MM.1S (cell line): ENCODE data around the gene SEMA6A.

Experiments
- DNase-seq: peaks from one replicate; pipeline ENCODE4 v3.0.0-alpha.2; 2015
- H2AFZ ChIP-seq: fragments of 300-600 bp; sonication (generic); 2 replicates; pipeline ENCODE4 v1.6.0; 2016; ENCODE audit warnings: antibody characterized with exemption, low read length
- H3F3A ChIP-seq: fragments of 300-600 bp; sonication (generic); 2 replicates; pipeline ENCODE4 v1.6.1; 2016; ENCODE audit warnings: mild to moderate bottlenecking, antibody characterized with exemption, low read length, moderate library complexity, mixed read lengths; ENCODE audit not compliant: insufficient read depth
- H3K27ac ChIP-seq: fragments of 300-600 bp; sonication (generic); 2 replicates; pipeline ENCODE4 v1.5.1; 2016; ENCODE audit warnings: mild to moderate bottlenecking, low read length
- H3K27me3 ChIP-seq: fragments of 300-600 bp; sonication (generic); replicated peaks from 2 replicates; pipeline ENCODE4 v1.6.0; 2016; ENCODE audit warnings: low read length; ENCODE audit not compliant: insufficient read depth
- H3K36me3 ChIP-seq: fragments of 300-600 bp; sonication (generic); replicated peaks from 2 replicates; pipeline ENCODE4 v1.6.1; 2016; ENCODE audit warnings: mild to moderate bottlenecking, low read length, mixed read lengths; ENCODE audit not compliant: insufficient read depth
- H3K4me1 ChIP-seq: fragments of 300-600 bp; sonication (generic); 2 replicates; pipeline ENCODE4 v1.6.1; 2016; ENCODE audit warnings: low read length, mixed read lengths
- H3K4me2 ChIP-seq: fragments of 300-600 bp; sonication (generic); 2 replicates; pipeline ENCODE4 v1.6.0; 2016; ENCODE audit warnings: low read depth, low read length
- H3K4me3 ChIP-seq: fragments of 300-600 bp; sonication (generic); 2 replicates; pipeline ENCODE4 v1.5.1; 2016; ENCODE audit warnings: low read length, mixed read lengths
- H3K79me2 ChIP-seq: fragments of 300-600 bp; sonication (generic); 2 replicates; pipeline ENCODE4 v1.6.1; 2016; ENCODE audit warnings: mixed run types, low read length, mixed read lengths
- H3K9ac ChIP-seq: fragments of 300-600 bp; sonication (generic); 2 replicates; pipeline ENCODE4 v1.6.1; 2016; ENCODE audit warnings: low read length, mixed read lengths
- H3K9me2 ChIP-seq: fragments of 300-600 bp; sonication (generic); replicated peaks from 2 replicates; pipeline ENCODE4 v1.6.1; 2016; ENCODE audit warnings: mild to moderate bottlenecking, low read length, mixed read lengths; ENCODE audit not compliant: insufficient read depth
- H3K9me3 ChIP-seq: fragments of 300-600 bp; sonication (generic); replicated peaks from 2 replicates; pipeline ENCODE4 v1.6.1; 2016; ENCODE audit warnings: mild to moderate bottlenecking, low read length, mixed read lengths; ENCODE audit not compliant: insufficient read depth
- H4K20me1 ChIP-seq: fragments of 300-600 bp; sonication (generic); 2 replicates; pipeline ENCODE4 v1.6.1; 2016; ENCODE audit warnings: mild to moderate bottlenecking, low read length, moderate library complexity, mixed read lengths; ENCODE audit not compliant: insufficient read depth
- EZH2 ChIP-seq: fragments of 300-600 bp; sonication (generic); optimal IDR thresholded peaks from 2 replicates; pipeline ENCODE3; 2017; ENCODE audit warnings: low read depth, mild to moderate bottlenecking, antibody characterized with exemption, low read length, mixed read lengths
- EZH2phosphoT487 ChIP-seq: fragments of 300-600 bp; sonication (generic); IDR thresholded peaks from 2 replicates; pipeline ENCODE4 v1.6.1; 2018; ENCODE audit warnings: antibody characterized with exemption, low read length
- TF ChIP-seq, protein P1 (sequence below): fragments of 300-600 bp; sonication (generic); IDR thresholded peaks from 2 replicates; pipeline ENCODE4 v1.5.1; 2016; ENCODE audit warnings: antibody characterized with exemption, low read length, mixed read lengths

SEMA6A gene

DNA sequence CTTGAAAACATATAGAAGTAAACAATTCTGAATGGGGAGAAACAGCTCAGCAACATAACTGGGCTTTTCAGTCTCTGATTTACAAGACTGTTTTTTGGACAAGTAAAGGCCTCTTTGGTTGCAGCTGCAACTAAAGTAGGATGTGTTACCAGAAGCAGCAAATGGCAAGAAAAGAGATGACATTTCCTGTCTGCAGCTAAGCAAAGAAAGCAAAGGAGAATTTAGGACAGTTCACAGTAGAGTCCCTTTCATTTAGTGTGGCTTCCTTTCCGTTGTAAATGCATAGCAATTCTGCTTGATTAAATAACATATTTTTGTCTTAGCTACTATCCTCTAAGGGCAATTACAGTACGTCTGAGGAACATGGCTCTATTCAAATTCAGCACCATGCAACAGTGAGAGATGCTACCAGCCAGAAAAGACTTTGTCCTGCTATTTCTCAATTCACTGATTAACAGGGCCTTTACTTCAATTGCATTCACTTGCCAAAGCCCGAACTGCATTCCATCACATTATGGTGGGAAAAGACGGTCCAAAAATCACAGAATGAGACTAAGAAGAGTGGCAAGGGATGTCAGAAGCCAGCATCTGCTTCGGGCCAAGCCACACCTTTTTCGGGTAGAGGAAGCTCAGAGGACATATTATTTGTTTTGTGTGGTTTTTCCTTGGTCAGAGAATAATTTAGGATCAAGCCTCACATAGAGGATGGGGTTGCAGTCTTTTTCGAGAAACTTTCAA, 107.7 kb downstream of the SEMA6A start:
- Histone ChIP-seq H3K27ac (no peak overlapping the region), H3K27me3 (no peaks in the 10 kb centered on the region)

DNA sequence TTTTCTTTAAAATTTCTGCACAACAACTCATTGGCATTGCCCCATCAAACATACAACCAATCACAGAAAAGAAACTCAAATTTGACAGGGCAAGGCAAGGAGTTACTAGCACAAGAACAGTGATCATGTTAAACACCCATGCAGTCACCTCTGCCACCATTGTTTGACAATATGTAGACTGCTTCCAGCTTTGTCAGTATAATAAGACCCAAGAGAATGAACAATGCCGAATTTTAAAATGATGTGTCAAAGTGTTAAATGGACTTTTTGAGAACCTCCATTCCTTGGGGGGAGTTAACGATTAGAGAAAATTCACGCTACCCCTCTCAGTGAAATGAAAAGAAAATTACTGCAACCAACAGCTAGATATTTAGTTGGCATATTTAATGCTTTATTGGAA, 109.2 kb downstream of the SEMA6A start:
- no peak overlapping the region for H3K9ac ChIP-seq
- H3K9me3 ChIP-seq = no peaks in the 10 kb centered on the region
- no peak overlapping the region for H3K4me2 ChIP-seq
- H3K79me2 ChIP-seq = no peaks in the 10 kb centered on the region
- H3K9me2 ChIP-seq = no peaks in the 10 kb centered on the region
- H2AFZ ChIP-seq = no peak overlapping the region
- no peaks in the 10 kb centered on the region for H3K36me3 ChIP-seq
- H3K4me3 ChIP-seq = no peak overlapping the region
- TF ChIP-seq, protein P1, sequence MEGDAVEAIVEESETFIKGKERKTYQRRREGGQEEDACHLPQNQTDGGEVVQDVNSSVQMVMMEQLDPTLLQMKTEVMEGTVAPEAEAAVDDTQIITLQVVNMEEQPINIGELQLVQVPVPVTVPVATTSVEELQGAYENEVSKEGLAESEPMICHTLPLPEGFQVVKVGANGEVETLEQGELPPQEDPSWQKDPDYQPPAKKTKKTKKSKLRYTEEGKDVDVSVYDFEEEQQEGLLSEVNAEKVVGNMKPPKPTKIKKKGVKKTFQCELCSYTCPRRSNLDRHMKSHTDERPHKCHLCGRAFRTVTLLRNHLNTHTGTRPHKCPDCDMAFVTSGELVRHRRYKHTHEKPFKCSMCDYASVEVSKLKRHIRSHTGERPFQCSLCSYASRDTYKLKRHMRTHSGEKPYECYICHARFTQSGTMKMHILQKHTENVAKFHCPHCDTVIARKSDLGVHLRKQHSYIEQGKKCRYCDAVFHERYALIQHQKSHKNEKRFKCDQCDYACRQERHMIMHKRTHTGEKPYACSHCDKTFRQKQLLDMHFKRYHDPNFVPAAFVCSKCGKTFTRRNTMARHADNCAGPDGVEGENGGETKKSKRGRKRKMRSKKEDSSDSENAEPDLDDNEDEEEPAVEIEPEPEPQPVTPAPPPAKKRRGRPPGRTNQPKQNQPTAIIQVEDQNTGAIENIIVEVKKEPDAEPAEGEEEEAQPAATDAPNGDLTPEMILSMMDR = no peak
- TF ChIP-seq EZH2 = no peak
- no peak for TF ChIP-seq EZH2phosphoT487
- H3K27ac ChIP-seq = no peak overlapping the region
- no peak for DNase-seq
- H3F3A ChIP-seq = no peaks in the 10 kb centered on the region
- H4K20me1 ChIP-seq = no peaks in the 10 kb centered on the region
- H3K4me1 ChIP-seq = no peaks in the 10 kb centered on the region
- H3K27me3 ChIP-seq = no peaks in the 10 kb centered on the region

More for the DNA sequence above, 107.7 kb downstream of the SEMA6A start:
- no peaks in the 10 kb centered on the region for H3K4me1 ChIP-seq
- H4K20me1 ChIP-seq = no peaks in the 10 kb centered on the region
- H3K79me2 ChIP-seq = no peaks in the 10 kb centered on the region
- H3K9me2 ChIP-seq = no peaks in the 10 kb centered on the region
- no peak overlapping the region for H3K9ac ChIP-seq
- no peaks in the 10 kb centered on the region for H3K36me3 ChIP-seq
- no peak for DNase-seq
- H3K9me3 ChIP-seq = no peaks in the 10 kb centered on the region
- no peak overlapping the region for H3K4me2 ChIP-seq
- TF ChIP-seq, protein P1 = no peak
- TF ChIP-seq EZH2phosphoT487 (no peak), EZH2 (no peak)
- no peak overlapping the region for H3K4me3 ChIP-seq
- no peaks in the 10 kb centered on the region for H3F3A ChIP-seq
- no peak overlapping the region for H2AFZ ChIP-seq

DNA sequence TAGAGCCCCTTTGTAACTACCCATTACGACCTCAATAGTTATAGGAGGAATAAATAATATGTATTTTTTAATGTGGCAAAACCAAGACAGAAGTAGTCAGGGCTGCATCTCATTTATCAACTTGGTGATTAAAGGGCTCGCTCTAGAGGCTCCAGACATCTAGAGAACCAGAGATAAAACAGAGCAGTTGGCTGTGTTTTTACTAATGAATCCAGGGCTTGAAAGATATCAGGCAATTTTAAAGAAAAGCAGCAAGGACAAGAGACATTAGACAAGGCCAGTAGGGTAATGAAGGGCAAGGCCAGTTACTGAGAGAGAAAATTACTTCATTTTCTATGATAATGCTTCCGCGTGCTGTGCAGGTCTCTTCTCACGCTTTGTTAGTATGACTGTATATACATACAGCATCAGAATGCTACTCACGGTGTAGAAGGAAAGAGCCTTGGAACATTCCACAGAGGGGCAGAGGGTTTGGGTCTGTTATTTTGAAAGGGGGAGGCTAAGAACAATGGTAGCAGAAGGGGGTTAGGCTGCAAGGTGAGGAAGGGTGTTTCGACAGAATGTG, 110.4 kb downstream of the SEMA6A start:
- TF ChIP-seq EZH2phosphoT487 (no peak), EZH2 (no peak)
- TF ChIP-seq, protein P1 = no peak

More for the DNA sequence above, 110.4 kb downstream of the SEMA6A start:
- no peak overlapping the region for H3K27ac ChIP-seq
- no peaks in the 10 kb centered on the region for H3F3A ChIP-seq
- H3K27me3 ChIP-seq = no peaks in the 10 kb centered on the region
- H3K4me3 ChIP-seq = no peak overlapping the region
- DNase-seq = no peak
- no peaks in the 10 kb centered on the region for H3K4me1 ChIP-seq
- H3K9ac ChIP-seq = no peak overlapping the region
- H3K36me3 ChIP-seq = no peaks in the 10 kb centered on the region
- H3K79me2 ChIP-seq = no peaks in the 10 kb centered on the region
- H3K9me2 ChIP-seq = no peaks in the 10 kb centered on the region
- H2AFZ ChIP-seq = no peak overlapping the region
- H3K4me2 ChIP-seq = no peak overlapping the region
- H4K20me1 ChIP-seq = no peaks in the 10 kb centered on the region
- no peaks in the 10 kb centered on the region for H3K9me3 ChIP-seq
